WI38 (cell line): Measurements from ENCODE around the gene KLHDC8B.

Experiments used
- H3K4me3 ChIP-seq: 2 replicates; pipeline ENCODE4 v1.5.1; 2011; ENCODE audit warnings: low read depth, mild to moderate bottlenecking, control low read depth, low read length
- TF ChIP-seq, protein P1 (sequence below): IDR thresholded peaks from 2 replicates; pipeline ENCODE4 v1.5.1; 2012; ENCODE audit warnings: low read depth, mild to moderate bottlenecking, control low read depth, low read length

KLHDC8B gene

DNA sequence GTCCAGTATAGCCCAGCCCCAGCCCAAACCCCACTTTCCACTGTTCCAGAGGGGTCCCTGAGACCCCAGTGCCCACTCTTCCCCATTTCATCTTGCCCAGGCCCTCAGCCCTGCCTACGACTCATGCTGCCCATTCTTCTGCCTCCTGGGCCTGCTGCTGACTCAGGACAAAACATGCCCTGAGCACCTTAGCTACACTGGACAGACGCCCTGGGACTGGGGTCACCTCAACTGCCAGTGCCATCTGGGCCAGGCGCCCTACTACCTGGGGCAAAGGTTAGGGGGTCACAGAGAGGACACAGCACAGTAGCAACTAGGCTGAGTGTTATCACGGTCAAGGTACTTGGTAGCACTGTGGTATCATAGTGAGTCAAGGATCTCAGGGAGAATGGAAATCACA is 35.9 kb upstream of the KLHDC8B start:
- H3K4me3 ChIP-seq, result no peak overlapping the region
- TF ChIP-seq, protein P1, sequence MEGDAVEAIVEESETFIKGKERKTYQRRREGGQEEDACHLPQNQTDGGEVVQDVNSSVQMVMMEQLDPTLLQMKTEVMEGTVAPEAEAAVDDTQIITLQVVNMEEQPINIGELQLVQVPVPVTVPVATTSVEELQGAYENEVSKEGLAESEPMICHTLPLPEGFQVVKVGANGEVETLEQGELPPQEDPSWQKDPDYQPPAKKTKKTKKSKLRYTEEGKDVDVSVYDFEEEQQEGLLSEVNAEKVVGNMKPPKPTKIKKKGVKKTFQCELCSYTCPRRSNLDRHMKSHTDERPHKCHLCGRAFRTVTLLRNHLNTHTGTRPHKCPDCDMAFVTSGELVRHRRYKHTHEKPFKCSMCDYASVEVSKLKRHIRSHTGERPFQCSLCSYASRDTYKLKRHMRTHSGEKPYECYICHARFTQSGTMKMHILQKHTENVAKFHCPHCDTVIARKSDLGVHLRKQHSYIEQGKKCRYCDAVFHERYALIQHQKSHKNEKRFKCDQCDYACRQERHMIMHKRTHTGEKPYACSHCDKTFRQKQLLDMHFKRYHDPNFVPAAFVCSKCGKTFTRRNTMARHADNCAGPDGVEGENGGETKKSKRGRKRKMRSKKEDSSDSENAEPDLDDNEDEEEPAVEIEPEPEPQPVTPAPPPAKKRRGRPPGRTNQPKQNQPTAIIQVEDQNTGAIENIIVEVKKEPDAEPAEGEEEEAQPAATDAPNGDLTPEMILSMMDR, result no peak

DNA sequence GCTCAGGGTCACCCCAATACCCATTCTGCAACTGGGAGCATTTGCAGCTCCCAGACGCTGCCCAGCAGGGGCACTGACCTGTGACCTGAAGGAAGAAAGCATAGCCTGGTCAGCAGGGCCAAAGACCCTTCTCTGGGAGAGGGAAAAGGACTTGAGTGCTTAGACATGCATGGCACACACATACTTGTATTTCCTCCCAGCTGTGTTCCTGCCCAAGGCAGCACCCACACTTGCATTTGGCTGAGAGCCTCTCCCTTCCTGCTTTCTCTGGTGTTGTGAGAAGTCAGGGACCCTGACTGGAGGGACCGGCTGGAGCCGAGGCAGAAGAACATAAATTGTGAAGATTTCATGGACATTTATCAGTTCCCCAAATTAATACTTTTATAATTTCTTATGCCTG is 31.3 kb upstream of the KLHDC8B start:
- H3K4me3 ChIP-seq, result no peak overlapping the region
- TF ChIP-seq, protein P1, result no peak

DNA sequence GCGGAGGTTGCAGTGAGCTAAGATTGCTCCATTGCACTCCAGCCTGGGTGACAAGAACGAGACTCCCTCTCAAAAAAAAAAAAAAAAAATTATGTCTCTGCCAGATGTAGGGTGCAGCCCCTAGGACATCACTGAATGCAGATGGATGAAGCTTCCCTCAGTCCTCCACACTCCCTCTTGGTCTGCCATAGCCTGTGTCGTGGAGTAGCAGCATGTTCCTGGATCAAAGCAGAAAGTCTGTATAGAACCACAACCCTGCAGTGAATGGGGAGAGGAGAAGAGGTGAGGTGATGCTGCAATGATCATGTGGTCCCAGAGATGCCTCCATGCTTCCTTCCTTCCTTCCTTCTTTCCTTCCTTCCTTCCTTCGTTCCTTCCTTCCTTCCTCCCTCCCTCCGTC is 23.2 kb upstream of the KLHDC8B start:
- TF ChIP-seq, protein P1, result no peak

DNA sequence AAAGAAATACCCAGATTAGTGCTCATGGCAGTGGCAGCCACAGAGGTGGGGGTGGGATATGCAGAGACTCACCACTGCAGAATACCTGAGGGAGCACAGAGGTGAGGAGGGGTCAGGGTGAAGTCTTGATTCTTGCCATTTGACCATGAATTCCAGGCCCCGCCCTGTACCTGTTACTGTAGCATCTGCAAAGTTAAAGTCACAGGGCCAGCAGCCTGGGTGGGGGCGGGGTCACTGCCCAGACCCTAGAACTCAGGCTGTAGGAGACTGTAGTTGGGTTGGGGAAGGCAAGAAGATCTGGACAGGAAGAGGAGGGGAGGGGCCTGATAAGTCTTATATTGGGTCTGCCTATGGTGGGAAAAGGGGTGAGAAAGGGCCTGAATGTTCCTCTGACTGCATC is 19.8 kb upstream of the KLHDC8B start:
- no peak overlapping the region for H3K4me3 ChIP-seq
- TF ChIP-seq, protein P1, result no peak

More for the DNA sequence above, 23.2 kb upstream of the KLHDC8B start:
- H3K4me3 ChIP-seq, result no peak overlapping the region

DNA sequence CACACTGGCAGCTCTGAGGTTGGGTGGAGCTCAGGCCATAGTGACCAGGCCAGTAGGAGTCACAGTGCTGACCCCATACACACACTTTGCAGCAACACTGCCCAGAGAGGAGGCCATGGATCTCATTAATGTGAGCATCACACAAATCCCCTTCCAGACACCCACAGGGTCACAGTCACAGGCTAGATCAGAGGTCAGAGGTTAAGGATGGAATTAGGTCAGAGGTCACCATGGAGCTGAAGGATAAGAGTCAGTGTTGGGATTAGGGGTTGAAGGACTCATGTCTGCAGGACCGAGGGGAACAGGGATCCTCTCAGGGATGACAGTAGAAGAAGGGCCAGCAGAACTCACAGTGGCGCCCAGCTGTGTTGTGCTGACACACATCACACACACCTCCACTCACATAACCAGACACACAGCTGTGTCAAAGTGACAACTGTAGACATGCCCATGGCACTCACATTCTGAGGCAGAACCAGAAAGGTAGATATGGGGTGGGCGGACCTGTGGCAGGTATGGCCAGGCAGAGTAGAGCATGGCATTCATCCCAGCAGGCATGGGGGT is 18.0 kb upstream of the KLHDC8B start:
- H3K4me3 ChIP-seq, result no peak overlapping the region
- TF ChIP-seq, protein P1, result no peak

DNA sequence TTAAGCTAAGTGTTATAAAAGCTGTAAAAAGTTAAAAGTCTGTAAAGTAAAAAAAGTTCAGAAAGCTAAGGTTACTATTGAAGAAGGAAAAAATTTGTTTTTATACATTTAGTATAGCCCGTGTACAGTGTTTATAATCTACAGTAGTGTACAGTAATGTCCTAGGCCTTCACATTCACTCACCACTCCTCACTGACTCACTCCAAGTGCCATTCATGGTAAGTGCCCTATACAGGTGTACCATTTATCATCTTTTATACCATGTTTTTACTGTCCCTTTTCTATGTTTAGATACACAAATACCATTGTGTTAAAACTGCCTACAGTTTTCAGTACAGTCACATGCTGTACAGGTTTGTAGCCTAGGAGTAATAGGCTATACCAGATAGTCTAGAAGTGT is 14.1 kb upstream of the KLHDC8B start:
- TF ChIP-seq, protein P1, result no peak
- no peak overlapping the region for H3K4me3 ChIP-seq

DNA sequence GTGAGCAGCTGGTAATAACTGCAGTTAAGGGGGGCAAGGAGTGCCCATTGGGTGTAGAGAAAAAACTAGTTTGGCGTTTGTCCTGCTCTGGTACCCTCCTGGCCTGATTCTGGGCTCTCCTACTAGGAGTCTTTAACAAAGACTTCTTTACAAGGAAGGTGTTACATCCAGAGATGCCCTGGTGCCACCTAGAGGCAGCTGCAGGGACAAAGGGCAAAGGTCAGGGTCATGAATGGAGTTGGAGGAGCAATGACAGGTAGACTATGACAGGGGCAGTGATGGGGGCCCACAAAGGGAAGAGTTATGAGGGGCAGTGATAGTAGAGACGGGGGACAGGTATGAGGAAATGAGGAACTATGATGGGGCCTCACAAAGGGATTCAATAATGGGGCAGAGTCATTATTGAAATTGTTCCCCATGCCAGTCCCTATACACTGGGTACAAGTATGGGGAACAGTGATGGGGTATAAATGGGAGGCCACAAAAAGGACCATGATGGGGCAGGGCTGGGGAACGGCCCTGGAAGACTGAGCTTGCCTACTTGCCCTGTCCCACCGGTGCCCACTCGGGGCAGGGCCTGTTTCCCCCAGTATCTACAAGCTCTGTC is 13.2 kb upstream of the KLHDC8B start:
- TF ChIP-seq, protein P1, result peak; percentile 11; the same call in 1 of the 2 replicates
- H3K4me3 ChIP-seq, result no peak overlapping the region
